Astrocyte (in vitro differentiated cells and primary cell): Measurements from ENCODE around the gene LATS2. TPM values are rescaled to one million over a fixed set of nuclear protein-coding genes. Genes with fewer than 3 reads are reported as not detected.

Source experiments
- DNase-seq: peaks from one replicate; pipeline ENCODE4 v3.0.0-alpha.2; 2010; ENCODE audit warnings: low read depth
- FAIRE-seq: peaks from 2 replicates; lab custom pipeline; 2011; peaks lifted over from hg19 to GRCh38; lab: Jason Lieb, UNC
- H2AFZ ChIP-seq: 2 replicates; pipeline ENCODE4 v1.6.0; 2012; ENCODE audit warnings: low read depth, low read length, inconsistent platforms
- H3K27ac ChIP-seq: 2 replicates; pipeline ENCODE4 v1.5.1; 2011; ENCODE audit warnings: low read depth, low read length, inconsistent platforms
- H3K27me3 ChIP-seq: 2 replicates; pipeline ENCODE4 v1.6.0; 2011; ENCODE audit warnings: low read length, inconsistent platforms; ENCODE audit not compliant: insufficient read depth
- H3K36me3 ChIP-seq: 2 replicates; pipeline ENCODE4 v1.5.1; 2011; ENCODE audit warnings: low read length, inconsistent platforms; ENCODE audit not compliant: insufficient read depth
- H3K4me1 ChIP-seq: 2 replicates; pipeline ENCODE4 v1.5.1; 2011; ENCODE audit warnings: low read length, inconsistent platforms; ENCODE audit not compliant: insufficient read depth
- H3K4me2 ChIP-seq: 2 replicates; pipeline ENCODE4 v1.6.0; 2012; ENCODE audit warnings: low read length, inconsistent platforms
- H3K4me3 ChIP-seq: 2 replicates; pipeline ENCODE4 v1.5.1; 2011; ENCODE audit warnings: low read depth, mild to moderate bottlenecking, low read length, inconsistent platforms; ENCODE audit not compliant: insufficient read depth
- H3K79me2 ChIP-seq: 2 replicates; pipeline ENCODE4 v1.6.0; 2012; ENCODE audit warnings: mild to moderate bottlenecking, low read length, inconsistent platforms; ENCODE audit not compliant: insufficient read depth
- H3K9ac ChIP-seq: 2 replicates; pipeline ENCODE4 v1.6.0; 2012; ENCODE audit warnings: mild to moderate bottlenecking, low read length, inconsistent platforms
- H3K9me3 ChIP-seq: 2 replicates; pipeline ENCODE4 v1.5.1; 2012; ENCODE audit warnings: low read depth, mild to moderate bottlenecking, low read length, inconsistent platforms; ENCODE audit not compliant: insufficient read depth
- H4K20me1 ChIP-seq: 2 replicates; pipeline ENCODE4 v1.6.0; 2012; ENCODE audit warnings: low read length, inconsistent platforms; ENCODE audit not compliant: insufficient read depth
- H3K27ac Mint-ChIP-seq: one replicate; pipeline ENCODE4 v1.8.0; 2021; ENCODE audit warnings: mild to moderate bottlenecking, mixed read lengths; ENCODE audit not compliant: unreplicated experiment
- H3K27me3 Mint-ChIP-seq: one replicate; pipeline ENCODE4 v1.8.0; 2021; ENCODE audit warnings: low read depth, mixed read lengths; ENCODE audit not compliant: unreplicated experiment
- H3K36me3 Mint-ChIP-seq: one replicate; pipeline ENCODE4 v1.8.0; 2021; ENCODE audit warnings: low read depth, mixed read lengths; ENCODE audit not compliant: unreplicated experiment
- H3K4me1 Mint-ChIP-seq: one replicate; pipeline ENCODE4 v1.8.0; 2021; ENCODE audit warnings: low read depth, mixed read lengths; ENCODE audit not compliant: unreplicated experiment
- H3K4me3 Mint-ChIP-seq: one replicate; pipeline ENCODE4 v1.8.0; 2021; ENCODE audit warnings: mild to moderate bottlenecking, moderate library complexity, mixed read lengths; ENCODE audit not compliant: unreplicated experiment
- H3K9me3 Mint-ChIP-seq: one replicate; pipeline ENCODE4 v1.8.0; 2021; ENCODE audit warnings: mild to moderate bottlenecking, mixed read lengths; ENCODE audit not compliant: unreplicated experiment
- CTCF ChIP-seq: IDR thresholded peaks from 2 replicates; pipeline ENCODE4 v1.5.1; 2011; ENCODE audit warnings: low read depth, mild to moderate bottlenecking, inconsistent platforms, low read length, moderate library complexity; ENCODE audit not compliant: insufficient read depth
- EZH2 ChIP-seq: IDR thresholded peaks from 2 replicates; pipeline ENCODE4 v1.6.1; 2012; ENCODE audit warnings: mild to moderate bottlenecking, low read length, inconsistent platforms; ENCODE audit not compliant: insufficient read depth
- total RNA-seq: library from RNA; stranded (reverse); gene quantifications from 2 replicates; pipeline ENCODE4 v1.2.1, GENCODE V29; 2021

The LATS2 gene
- total RNA-seq, 1 donor from 2014 or later: 46.7 TPM

- TF ChIP-seq CTCF (no peak), EZH2 (no peak)
- Histone ChIP-seq H3K4me1 (peaks cover 42% of the 10 kb centered on the region), H2AFZ (no peak overlapping the region), H3K36me3 (no peaks in the 10 kb centered on the region), H3K9me3 (peaks cover 2% of the 10 kb centered on the region), H3K27me3 (no peaks in the 10 kb centered on the region), H4K20me1 (peaks cover 14% of the 10 kb centered on the region), H3K27ac (peak overlapping the region; percentile 78), H3K4me3 (peak overlapping the region; percentile 7), H3K79me2 (peaks cover 87% of the 10 kb centered on the region), H3K4me2 (peak overlapping the region; percentile 50), H3K9ac (peak overlapping the region; percentile 79)
- FAIRE-seq (peak; percentile 95), DNase-seq (peak; percentile 99)
- peaks cover 38% of the 10 kb centered on the region for H3K4me1 Mint-ChIP-seq
- peaks cover 5% of the 10 kb centered on the region for H3K9me3 Mint-ChIP-seq
- H3K27ac Mint-ChIP-seq: peak overlapping the region; percentile 99
- peak overlapping the region; percentile 58 for H3K4me3 Mint-ChIP-seq
- H3K36me3 Mint-ChIP-seq: peaks cover 10% of the 10 kb centered on the region
- H3K27me3 Mint-ChIP-seq: no peaks in the 10 kb centered on the region
These were observed 63.9 kb downstream of the LATS2 start for GRCh38 chr13:20997301-20998161.

- FAIRE-seq: peak; percentile 34
- peaks cover 42% of the 10 kb centered on the region for H3K4me1 ChIP-seq
- DNase-seq: no peak
- H4K20me1 ChIP-seq: peaks cover 32% of the 10 kb centered on the region
- no peaks in the 10 kb centered on the region for H3K9me3 ChIP-seq
- no peak overlapping the region for H3K4me2 ChIP-seq
- no peak for TF ChIP-seq EZH2
- no peak for TF ChIP-seq CTCF
- Mint-ChIP-seq H3K27me3 (no peaks in the 10 kb centered on the region), H3K4me3 (no peak overlapping the region), H3K27ac (no peak overlapping the region), H3K9me3 (no peaks in the 10 kb centered on the region), H3K36me3 (peaks cover 20% of the 10 kb centered on the region), H3K4me1 (peaks cover 47% of the 10 kb centered on the region)
- no peak overlapping the region for H3K9ac ChIP-seq
- no peak overlapping the region for H2AFZ ChIP-seq
- peaks cover 88% of the 10 kb centered on the region for H3K79me2 ChIP-seq
- H3K36me3 ChIP-seq: peaks cover 13% of the 10 kb centered on the region
- no peak overlapping the region for H3K4me3 ChIP-seq
- H3K27me3 ChIP-seq: no peaks in the 10 kb centered on the region
- no peak overlapping the region for H3K27ac ChIP-seq
These were observed 66.0 kb downstream of the LATS2 start for GRCh38 chr13:20995245-20995838.
